Gastrocnemius medialis (tissue), 4 donors: ENCODE measurements around the gene SLC38A8.

Experiments
- POLR2A ChIP-seq, 2 donors: fragments of 450-650 bp; IDR thresholded peaks; one replicate each; pipeline ENCODE4 v1.6.1; 2017; ENCODE audit warnings: antibody characterized with exemption in 2 of 2, mild to moderate bottlenecking in 2 of 2, moderate library complexity in 2 of 2
- TF ChIP-seq, protein P1 (sequence below), 5 experiments: fragments of 450-650 bp in 3 of 5; fragments of 200-600 bp in 2 of 5; sonication (generic) in 2 of 5; IDR thresholded peaks in 4 of 5; conservative IDR thresholded peaks in 1 of 5; 1 replicate in 4 of 5; 2 replicates in 1 of 5; pipeline ENCODE4 v1.5.1; 2016 to 2019; ENCODE audit warnings: antibody characterized with exemption in 5 of 5, mild to moderate bottlenecking in 3 of 5, moderate library complexity in 3 of 5

- TF ChIP-seq, protein P1, sequence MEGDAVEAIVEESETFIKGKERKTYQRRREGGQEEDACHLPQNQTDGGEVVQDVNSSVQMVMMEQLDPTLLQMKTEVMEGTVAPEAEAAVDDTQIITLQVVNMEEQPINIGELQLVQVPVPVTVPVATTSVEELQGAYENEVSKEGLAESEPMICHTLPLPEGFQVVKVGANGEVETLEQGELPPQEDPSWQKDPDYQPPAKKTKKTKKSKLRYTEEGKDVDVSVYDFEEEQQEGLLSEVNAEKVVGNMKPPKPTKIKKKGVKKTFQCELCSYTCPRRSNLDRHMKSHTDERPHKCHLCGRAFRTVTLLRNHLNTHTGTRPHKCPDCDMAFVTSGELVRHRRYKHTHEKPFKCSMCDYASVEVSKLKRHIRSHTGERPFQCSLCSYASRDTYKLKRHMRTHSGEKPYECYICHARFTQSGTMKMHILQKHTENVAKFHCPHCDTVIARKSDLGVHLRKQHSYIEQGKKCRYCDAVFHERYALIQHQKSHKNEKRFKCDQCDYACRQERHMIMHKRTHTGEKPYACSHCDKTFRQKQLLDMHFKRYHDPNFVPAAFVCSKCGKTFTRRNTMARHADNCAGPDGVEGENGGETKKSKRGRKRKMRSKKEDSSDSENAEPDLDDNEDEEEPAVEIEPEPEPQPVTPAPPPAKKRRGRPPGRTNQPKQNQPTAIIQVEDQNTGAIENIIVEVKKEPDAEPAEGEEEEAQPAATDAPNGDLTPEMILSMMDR (IDR thresholded peaks at IDR 0.05 in 4 of 5, conservative IDR thresholded peaks at IDR 0.05 in 1 of 5): no peak
- no peak for TF ChIP-seq POLR2A (IDR thresholded peaks at IDR 0.05)
These were observed 38.2 kb downstream of the SLC38A8 start for GRCh38 chr16:84004442-84004841.
